Type B pancreatic cell (in vitro differentiated cells): ENCODE results near the gene FGFR2. TPM values are rescaled to one million over a fixed set of nuclear protein-coding genes. Genes with fewer than 3 reads are reported as not detected.
A peak's percentile ranks its signal among the peaks of the same experiment; 100 is the strongest.

Experiments
- DNase-seq: peaks from one replicate; pipeline ENCODE4 v3.0.0; 2021; ENCODE audit warnings: mixed read lengths; ENCODE audit not compliant: unreplicated experiment; ENCODE audit errors: extremely low spot score
- H3K27ac Mint-ChIP-seq: 2 replicates; pipeline ENCODE4 v1.8.0; 2021; ENCODE audit warnings: mild to moderate bottlenecking, mixed read lengths
- H3K27me3 Mint-ChIP-seq: 2 replicates; pipeline ENCODE4 v1.8.0; 2021; ENCODE audit warnings: mixed read lengths
- H3K36me3 Mint-ChIP-seq: 2 replicates; pipeline ENCODE4 v1.8.0; 2021; ENCODE audit warnings: mixed read lengths
- H3K4me1 Mint-ChIP-seq: one replicate; pipeline ENCODE4 v1.8.0; 2021; ENCODE audit warnings: mixed read lengths; ENCODE audit not compliant: unreplicated experiment
- H3K4me3 Mint-ChIP-seq: 2 replicates; pipeline ENCODE4 v1.8.0; 2021; ENCODE audit warnings: mild to moderate bottlenecking, mixed read lengths
- H3K9me3 Mint-ChIP-seq: 2 replicates; pipeline ENCODE4 v1.8.0; 2021; ENCODE audit warnings: mixed read lengths
- total RNA-seq: library from RNA; stranded (reverse); gene quantifications from 2 replicates; pipeline ENCODE4 v1.2.1, GENCODE V29; 2021; ENCODE audit warnings: low replicate concordance
- TF ChIP-seq, protein P1 (sequence below): fragments of 200-600 bp; sonication (generic); conservative IDR thresholded peaks from 2 replicates; pipeline ENCODE4 v1.5.0; 2021; ENCODE audit warnings: antibody characterized with exemption, mild to moderate bottlenecking

The FGFR2 gene
- total RNA-seq, 1 donor from 2014 or later: 173 TPM

DNA sequence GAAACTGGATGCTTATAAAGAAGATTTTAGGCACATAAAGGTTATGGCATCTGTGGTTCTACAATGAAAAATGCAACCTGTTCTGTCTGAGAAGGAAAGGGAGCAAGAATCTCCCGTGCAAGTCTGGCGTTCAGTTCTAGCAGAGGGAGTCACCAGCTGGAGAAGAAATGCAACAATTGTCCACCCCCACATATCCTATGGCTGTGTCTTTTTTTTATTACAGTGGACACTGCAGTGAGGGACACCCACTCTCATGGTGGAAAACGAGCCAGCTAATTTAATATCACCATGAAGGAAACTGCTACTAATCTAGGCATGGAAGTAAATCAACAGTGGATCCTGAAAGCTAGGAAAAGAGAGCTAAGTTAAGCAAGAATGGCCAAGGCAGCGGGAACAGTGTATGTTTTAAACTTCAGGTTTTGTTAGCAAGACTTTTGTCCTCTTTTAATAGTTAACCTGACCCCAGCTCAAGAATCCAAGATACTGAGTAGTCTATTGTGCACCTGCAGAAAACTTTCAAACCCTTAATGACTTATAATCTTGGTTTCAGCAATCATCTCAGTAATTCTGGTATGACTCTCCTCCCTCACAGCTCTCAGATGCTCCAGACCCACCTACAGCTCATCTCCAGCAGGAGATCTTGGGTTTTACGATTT, 149.3 kb downstream of the FGFR2 start:
- TF ChIP-seq, protein P1, sequence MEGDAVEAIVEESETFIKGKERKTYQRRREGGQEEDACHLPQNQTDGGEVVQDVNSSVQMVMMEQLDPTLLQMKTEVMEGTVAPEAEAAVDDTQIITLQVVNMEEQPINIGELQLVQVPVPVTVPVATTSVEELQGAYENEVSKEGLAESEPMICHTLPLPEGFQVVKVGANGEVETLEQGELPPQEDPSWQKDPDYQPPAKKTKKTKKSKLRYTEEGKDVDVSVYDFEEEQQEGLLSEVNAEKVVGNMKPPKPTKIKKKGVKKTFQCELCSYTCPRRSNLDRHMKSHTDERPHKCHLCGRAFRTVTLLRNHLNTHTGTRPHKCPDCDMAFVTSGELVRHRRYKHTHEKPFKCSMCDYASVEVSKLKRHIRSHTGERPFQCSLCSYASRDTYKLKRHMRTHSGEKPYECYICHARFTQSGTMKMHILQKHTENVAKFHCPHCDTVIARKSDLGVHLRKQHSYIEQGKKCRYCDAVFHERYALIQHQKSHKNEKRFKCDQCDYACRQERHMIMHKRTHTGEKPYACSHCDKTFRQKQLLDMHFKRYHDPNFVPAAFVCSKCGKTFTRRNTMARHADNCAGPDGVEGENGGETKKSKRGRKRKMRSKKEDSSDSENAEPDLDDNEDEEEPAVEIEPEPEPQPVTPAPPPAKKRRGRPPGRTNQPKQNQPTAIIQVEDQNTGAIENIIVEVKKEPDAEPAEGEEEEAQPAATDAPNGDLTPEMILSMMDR: no peak
- peak overlapping the region; percentile 8 for H3K27ac Mint-ChIP-seq
- peak overlapping the region; percentile 15 for H3K4me3 Mint-ChIP-seq
- H3K9me3 Mint-ChIP-seq: no peaks in the 10 kb centered on the region
- no peak for DNase-seq
- peaks cover 46% of the 10 kb centered on the region for H3K4me1 Mint-ChIP-seq
- H3K27me3 Mint-ChIP-seq: peaks cover 4% of the 10 kb centered on the region
- no peaks in the 10 kb centered on the region for H3K36me3 Mint-ChIP-seq

DNA sequence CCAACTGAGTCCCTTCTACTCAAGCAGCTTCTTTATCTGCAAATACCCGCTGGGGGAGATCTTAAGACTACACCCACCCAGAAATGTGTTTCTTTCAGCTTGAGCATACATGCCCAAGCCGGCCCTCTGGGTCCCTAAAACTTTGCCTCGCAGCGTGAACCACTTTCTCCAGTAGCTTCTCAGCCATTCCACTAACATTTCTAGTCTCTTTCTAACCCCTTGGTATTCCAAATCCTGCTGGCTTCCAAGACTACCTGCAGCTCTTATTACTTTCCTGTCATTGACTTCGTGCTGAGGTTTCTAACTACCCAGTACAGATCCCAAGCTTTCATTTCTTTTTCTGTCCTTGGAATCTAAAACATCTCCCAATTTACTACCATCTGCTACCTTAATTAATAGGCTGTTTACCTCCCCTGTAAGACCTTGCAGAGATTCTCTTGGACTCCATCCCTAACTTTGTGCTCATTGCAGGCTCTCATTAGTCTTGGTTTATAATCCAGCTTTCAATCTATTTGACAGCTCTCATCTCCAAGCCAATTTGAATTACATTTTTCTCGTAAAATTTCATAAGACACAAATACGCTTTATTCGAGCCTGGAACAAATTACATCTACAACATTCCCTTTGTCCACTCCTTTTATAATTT, 153.6 kb downstream of the FGFR2 start:
- TF ChIP-seq, protein P1: no peak
- Mint-ChIP-seq H3K4me3 (no peak overlapping the region), H3K27me3 (peaks cover 4% of the 10 kb centered on the region), H3K36me3 (no peaks in the 10 kb centered on the region), H3K4me1 (peaks cover 31% of the 10 kb centered on the region), H3K9me3 (no peaks in the 10 kb centered on the region), H3K27ac (no peak overlapping the region)
- no peak for DNase-seq

DNA sequence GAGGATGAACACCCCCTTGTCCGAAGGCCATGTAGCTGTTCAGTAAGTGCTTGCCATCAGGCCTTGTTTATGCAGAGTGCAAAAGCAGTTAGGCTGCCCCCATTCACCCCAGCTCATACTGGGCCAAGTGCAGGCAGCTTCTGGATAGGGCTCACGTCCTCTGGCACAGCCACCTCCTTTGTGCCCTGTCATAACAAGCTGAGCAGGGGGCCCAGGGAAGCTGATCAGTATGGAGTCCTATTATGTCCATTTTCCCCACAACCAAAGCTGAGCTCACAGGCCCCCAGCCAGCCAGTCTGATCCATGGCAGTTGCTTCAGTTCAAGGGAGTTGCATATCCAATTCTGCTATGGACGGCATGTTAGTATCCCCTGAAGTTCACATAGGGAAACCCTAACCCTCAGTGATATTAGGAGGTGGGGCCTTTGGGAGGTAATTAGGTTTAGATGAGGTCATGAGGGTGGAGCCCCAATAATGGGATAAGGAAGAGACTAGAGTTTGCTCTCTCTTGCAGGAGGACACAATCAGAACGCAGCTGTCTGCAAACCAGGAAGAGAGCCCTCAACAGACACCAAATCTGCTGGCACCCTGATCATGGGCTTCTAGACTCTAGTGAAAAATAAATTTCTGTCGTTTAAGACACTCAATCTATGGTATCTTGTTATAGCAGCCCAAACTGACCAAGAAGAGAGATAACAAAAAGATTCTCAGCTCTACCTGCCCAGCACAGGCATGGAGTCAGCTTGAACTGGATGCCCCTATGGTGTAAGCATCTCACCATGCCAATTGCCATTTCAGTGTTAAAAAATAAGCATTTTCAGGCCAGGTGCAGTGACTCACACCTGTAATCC, 155.9 kb downstream of the FGFR2 start:
- Mint-ChIP-seq H3K9me3 (no peaks in the 10 kb centered on the region), H3K4me3 (no peak overlapping the region), H3K4me1 (peaks cover 16% of the 10 kb centered on the region), H3K27ac (no peak overlapping the region), H3K36me3 (no peaks in the 10 kb centered on the region), H3K27me3 (peaks cover 4% of the 10 kb centered on the region)
- TF ChIP-seq, protein P1: no peak
- DNase-seq: no peak

DNA sequence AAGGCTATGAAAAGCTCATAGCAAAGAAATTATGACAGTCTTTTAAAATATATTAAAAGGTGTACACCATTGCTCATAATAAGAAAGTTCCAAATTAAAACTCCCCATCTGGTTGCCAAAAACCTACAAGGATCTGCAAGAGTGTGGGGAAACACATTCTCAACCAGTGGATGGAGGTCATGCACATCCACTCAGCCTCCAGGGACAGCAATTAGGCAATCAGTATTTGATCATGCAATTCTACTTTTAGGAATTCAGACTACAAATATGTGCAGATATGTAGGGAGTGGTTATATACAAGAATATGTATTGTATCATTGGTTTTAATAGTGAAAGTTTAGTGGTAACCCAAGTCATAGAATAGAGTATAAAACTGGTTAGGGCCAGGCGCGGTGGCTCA, 157.8 kb downstream of the FGFR2 start:
- Mint-ChIP-seq H3K4me1 (peaks cover 30% of the 10 kb centered on the region), H3K4me3 (no peak overlapping the region), H3K9me3 (no peaks in the 10 kb centered on the region), H3K27me3 (peaks cover 4% of the 10 kb centered on the region), H3K36me3 (no peaks in the 10 kb centered on the region), H3K27ac (no peak overlapping the region)
- TF ChIP-seq, protein P1: no peak
- DNase-seq: no peak

DNA sequence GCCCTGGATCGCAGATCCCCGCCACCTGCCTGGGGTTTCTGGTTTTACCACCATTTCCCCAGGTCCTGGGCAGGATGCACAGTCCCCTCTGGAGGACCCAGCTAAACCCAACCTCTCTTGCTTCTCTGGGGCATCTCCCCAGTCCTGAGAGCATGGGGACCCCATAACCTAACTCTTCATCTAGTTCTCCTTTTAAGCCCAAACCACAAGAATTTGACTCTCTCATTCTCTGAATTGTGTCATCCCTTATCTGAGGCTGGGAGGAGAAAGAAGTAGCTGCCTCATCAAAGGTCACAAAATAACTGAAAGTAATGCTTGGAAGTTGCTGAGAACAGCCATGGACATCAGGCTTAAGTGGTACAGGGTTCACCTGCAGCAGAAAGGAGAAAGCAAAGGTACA, 159.9 kb downstream of the FGFR2 start:
- H3K4me1 Mint-ChIP-seq: peaks cover 26% of the 10 kb centered on the region
- no peaks in the 10 kb centered on the region for H3K9me3 Mint-ChIP-seq
- H3K36me3 Mint-ChIP-seq: no peaks in the 10 kb centered on the region
- no peak for DNase-seq
- TF ChIP-seq, protein P1: no peak
- H3K27me3 Mint-ChIP-seq: no peaks in the 10 kb centered on the region
- H3K27ac Mint-ChIP-seq: no peak overlapping the region
- H3K4me3 Mint-ChIP-seq: no peak overlapping the region
